ENCODE data around the gene PRDM16.

PRDM16 gene

DNA sequence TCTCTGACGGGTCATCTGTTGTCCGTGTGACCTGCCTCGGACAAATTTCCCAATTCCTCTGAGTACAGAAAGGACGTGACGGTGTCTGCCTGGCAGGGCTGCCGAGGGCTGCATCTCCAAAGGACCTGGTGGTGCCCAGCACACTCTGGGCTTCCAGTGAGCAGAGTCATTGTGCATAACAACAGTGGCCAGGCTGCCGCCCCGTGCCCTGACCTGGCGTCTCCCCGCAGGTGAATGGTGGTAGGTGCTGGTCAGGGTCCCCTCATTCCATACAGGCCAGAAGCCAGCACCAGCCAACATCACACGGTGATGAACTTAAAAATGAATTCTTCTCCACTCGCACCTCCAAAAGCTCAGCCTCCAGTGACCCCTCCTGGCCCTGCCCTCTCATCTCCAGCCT lies 28.2 kb downstream of the PRDM16 start:
- Histone ChIP-seq H3K27me3 (ENCODE audit: control insufficient read depth, insufficient read depth, low read length) (no peaks in the 10 kb centered on the region), H3K4me1 (ENCODE audit: control insufficient read depth, insufficient read depth, low read length) (peaks cover 12% of the 10 kb centered on the region), H3K4me3 (ENCODE audit: low read length) (no peak overlapping the region), H3K9me3 (ENCODE audit: control insufficient read depth, low read length) (no peaks in the 10 kb centered on the region), H3K9ac (ENCODE audit: low read length) (no peak overlapping the region), H3K36me3 (ENCODE audit: control insufficient read depth, insufficient read depth, low read length) (no peaks in the 10 kb centered on the region)

DNA sequence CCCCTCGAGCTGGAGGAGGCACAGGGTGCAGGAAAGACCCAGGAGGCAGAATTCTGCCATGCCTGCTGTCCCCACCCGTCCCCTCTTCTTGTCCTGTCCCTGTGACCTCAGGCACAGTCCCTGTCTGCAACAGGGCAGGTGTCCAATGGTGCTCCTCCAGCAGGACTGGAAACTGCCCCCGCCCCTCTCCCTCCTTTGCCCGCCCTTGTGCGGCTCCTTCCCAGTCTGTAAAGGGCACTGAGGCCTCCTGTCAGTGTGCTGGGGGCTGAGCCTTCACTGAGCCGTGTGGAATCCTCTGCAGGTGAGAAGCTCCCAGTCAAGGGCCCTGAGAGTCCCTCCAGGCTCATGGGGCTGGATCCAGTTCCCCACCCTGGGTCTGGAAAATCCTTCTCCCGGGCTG lies 28.9 kb downstream of the PRDM16 start:
- Histone ChIP-seq H3K9ac (ENCODE audit: low read length) (no peak overlapping the region), H3K36me3 (ENCODE audit: control insufficient read depth, insufficient read depth, low read length) (no peaks in the 10 kb centered on the region), H3K9me3 (ENCODE audit: control insufficient read depth, low read length) (no peaks in the 10 kb centered on the region), H3K27me3 (ENCODE audit: control insufficient read depth, insufficient read depth, low read length) (no peaks in the 10 kb centered on the region), H3K4me1 (ENCODE audit: control insufficient read depth, insufficient read depth, low read length) (peaks cover 12% of the 10 kb centered on the region), H3K4me3 (ENCODE audit: low read length) (no peak overlapping the region)

GRCh38 chr1:3099861-3100260 lies 30.9 kb downstream of the PRDM16 start:
- H3K4me1 ChIP-seq (ENCODE audit: control insufficient read depth, insufficient read depth, low read length): no peaks in the 10 kb centered on the region

GRCh38 chr1:3101124-3101939 lies 32.3 kb downstream of the PRDM16 start:
- Histone ChIP-seq H3K36me3 (ENCODE audit: control insufficient read depth, insufficient read depth, low read length) (no peaks in the 10 kb centered on the region), H3K4me3 (ENCODE audit: low read length) (no peak overlapping the region), H3K9ac (ENCODE audit: low read length) (no peak overlapping the region), H3K27me3 (ENCODE audit: control insufficient read depth, insufficient read depth, low read length) (no peaks in the 10 kb centered on the region), H3K9me3 (ENCODE audit: control insufficient read depth, low read length) (no peaks in the 10 kb centered on the region), H3K4me1 (ENCODE audit: control insufficient read depth, insufficient read depth, low read length) (no peaks in the 10 kb centered on the region)

More at GRCh38 chr1:3099861-3100260, 30.9 kb downstream of the PRDM16 start:
- Histone ChIP-seq H3K9me3 (ENCODE audit: control insufficient read depth, low read length) (no peaks in the 10 kb centered on the region), H3K27me3 (ENCODE audit: control insufficient read depth, insufficient read depth, low read length) (no peaks in the 10 kb centered on the region), H3K36me3 (ENCODE audit: control insufficient read depth, insufficient read depth, low read length) (no peaks in the 10 kb centered on the region), H3K9ac (ENCODE audit: low read length) (no peak overlapping the region), H3K4me3 (ENCODE audit: low read length) (no peak overlapping the region)

GRCh38 chr1:3102641-3103040 lies 33.6 kb downstream of the PRDM16 start:
- no peaks in the 10 kb centered on the region for H3K36me3 ChIP-seq (ENCODE audit: control insufficient read depth, insufficient read depth, low read length)
- H3K4me3 ChIP-seq (ENCODE audit: low read length): no peak overlapping the region
- no peak overlapping the region for H3K9ac ChIP-seq (ENCODE audit: low read length)
- H3K4me1 ChIP-seq (ENCODE audit: control insufficient read depth, insufficient read depth, low read length): no peaks in the 10 kb centered on the region
- H3K27me3 ChIP-seq (ENCODE audit: control insufficient read depth, insufficient read depth, low read length): no peaks in the 10 kb centered on the region
- H3K9me3 ChIP-seq (ENCODE audit: control insufficient read depth, low read length): no peaks in the 10 kb centered on the region

GRCh38 chr1:3103967-3104677 lies 35.1 kb downstream of the PRDM16 start:
- Histone ChIP-seq H3K27me3 (ENCODE audit: control insufficient read depth, insufficient read depth, low read length) (no peaks in the 10 kb centered on the region), H3K9me3 (ENCODE audit: control insufficient read depth, low read length) (no peaks in the 10 kb centered on the region), H3K4me3 (ENCODE audit: low read length) (no peak overlapping the region), H3K4me1 (ENCODE audit: control insufficient read depth, insufficient read depth, low read length) (no peaks in the 10 kb centered on the region), H3K36me3 (ENCODE audit: control insufficient read depth, insufficient read depth, low read length) (no peaks in the 10 kb centered on the region), H3K9ac (ENCODE audit: low read length) (no peak overlapping the region)

DNA sequence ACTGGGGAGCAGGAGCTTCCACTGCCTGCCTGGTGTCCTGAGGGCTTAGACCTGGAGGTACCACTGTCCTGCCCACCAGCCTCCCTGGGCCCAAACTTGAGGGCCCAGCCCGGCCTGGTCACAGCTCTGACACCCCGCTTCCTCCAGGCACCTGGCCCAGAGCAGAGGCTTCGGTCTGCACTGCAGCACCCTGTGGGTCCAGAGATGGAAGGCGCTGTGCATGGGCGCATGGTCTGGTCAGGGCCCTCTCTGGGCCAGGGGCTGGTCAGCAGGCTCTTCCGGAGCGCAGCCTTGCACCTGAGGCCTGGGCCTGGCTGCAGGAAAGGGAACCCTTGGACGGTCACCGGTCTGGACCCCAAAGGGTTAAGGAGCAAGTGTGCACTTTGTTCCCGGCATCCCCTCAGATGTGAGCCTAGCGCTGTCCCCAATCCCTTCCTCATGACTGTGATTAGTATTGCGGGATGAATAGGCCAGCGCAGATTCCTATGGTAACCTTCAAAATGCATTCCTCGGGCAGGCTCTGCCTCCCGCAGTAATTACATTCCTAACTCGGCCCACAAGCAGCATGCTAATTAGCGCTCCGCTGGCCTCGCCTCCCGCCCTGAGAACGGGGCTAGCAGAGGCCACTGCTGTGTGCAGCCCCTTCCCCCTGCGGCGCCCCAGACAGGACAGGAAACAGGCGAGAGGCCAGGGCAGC lies 36.3 kb downstream of the PRDM16 start:
- Histone ChIP-seq H3K9ac (ENCODE audit: low read length) (no peak overlapping the region), H3K4me1 (ENCODE audit: control insufficient read depth, insufficient read depth, low read length) (no peaks in the 10 kb centered on the region), H3K27me3 (ENCODE audit: control insufficient read depth, insufficient read depth, low read length) (no peaks in the 10 kb centered on the region), H3K9me3 (ENCODE audit: control insufficient read depth, low read length) (no peaks in the 10 kb centered on the region), H3K36me3 (ENCODE audit: control insufficient read depth, insufficient read depth, low read length) (no peaks in the 10 kb centered on the region), H3K4me3 (ENCODE audit: low read length) (no peak overlapping the region)

DNA sequence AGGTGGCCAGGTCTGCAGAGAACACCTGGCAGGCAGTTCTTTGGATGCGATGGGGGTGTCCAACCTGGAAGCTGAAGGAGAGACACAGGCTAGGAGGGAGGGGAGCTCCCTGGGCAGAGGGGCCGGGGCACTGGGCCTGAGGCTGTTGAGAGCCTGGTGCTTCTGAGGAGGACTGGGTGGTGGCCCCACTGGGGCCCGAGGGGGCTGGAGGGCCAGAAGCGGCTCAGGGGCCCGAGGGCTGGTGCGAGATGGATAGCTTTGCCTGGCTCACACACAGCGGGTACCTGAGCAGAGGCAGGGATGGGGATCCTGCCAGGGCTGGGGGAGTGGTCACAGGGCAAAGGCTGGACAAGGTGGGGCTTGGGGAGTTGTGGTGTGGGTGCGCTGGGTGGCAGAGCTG lies 37.2 kb downstream of the PRDM16 start:
- H3K4me3 ChIP-seq (ENCODE audit: low read length): no peak overlapping the region
- no peaks in the 10 kb centered on the region for H3K36me3 ChIP-seq (ENCODE audit: control insufficient read depth, insufficient read depth, low read length)
- no peaks in the 10 kb centered on the region for H3K27me3 ChIP-seq (ENCODE audit: control insufficient read depth, insufficient read depth, low read length)
- H3K9ac ChIP-seq (ENCODE audit: low read length): no peak overlapping the region
- no peaks in the 10 kb centered on the region for H3K9me3 ChIP-seq (ENCODE audit: control insufficient read depth, low read length)
- H3K4me1 ChIP-seq (ENCODE audit: control insufficient read depth, insufficient read depth, low read length): no peaks in the 10 kb centered on the region

- no peaks in the 10 kb centered on the region for H3K4me1 ChIP-seq (ENCODE audit: control insufficient read depth, insufficient read depth, low read length)
- H3K36me3 ChIP-seq (ENCODE audit: control insufficient read depth, insufficient read depth, low read length): no peaks in the 10 kb centered on the region
- H3K9ac ChIP-seq (ENCODE audit: low read length): no peak overlapping the region
- no peaks in the 10 kb centered on the region for H3K9me3 ChIP-seq (ENCODE audit: control insufficient read depth, low read length)
- no peaks in the 10 kb centered on the region for H3K27me3 ChIP-seq (ENCODE audit: control insufficient read depth, insufficient read depth, low read length)
- no peak overlapping the region for H3K4me3 ChIP-seq (ENCODE audit: low read length)
These were observed 38.2 kb downstream of the PRDM16 start for GRCh38 chr1:3107201-3107600.

GRCh38 chr1:3109355-3109754 lies 40.4 kb downstream of the PRDM16 start:
- Histone ChIP-seq H3K4me3 (ENCODE audit: low read length) (no peak overlapping the region), H3K9ac (ENCODE audit: low read length) (no peak overlapping the region), H3K36me3 (ENCODE audit: control insufficient read depth, insufficient read depth, low read length) (no peaks in the 10 kb centered on the region), H3K9me3 (ENCODE audit: control insufficient read depth, low read length) (no peaks in the 10 kb centered on the region), H3K4me1 (ENCODE audit: control insufficient read depth, insufficient read depth, low read length) (peaks cover 3% of the 10 kb centered on the region), H3K27me3 (ENCODE audit: control insufficient read depth, insufficient read depth, low read length) (no peaks in the 10 kb centered on the region)

GRCh38 chr1:3111348-3112021 lies 42.5 kb downstream of the PRDM16 start:
- H3K9me3 ChIP-seq (ENCODE audit: control insufficient read depth, low read length): no peaks in the 10 kb centered on the region
- no peaks in the 10 kb centered on the region for H3K36me3 ChIP-seq (ENCODE audit: control insufficient read depth, insufficient read depth, low read length)
- H3K4me3 ChIP-seq (ENCODE audit: low read length): no peak overlapping the region
- peaks cover 19% of the 10 kb centered on the region for H3K4me1 ChIP-seq (ENCODE audit: control insufficient read depth, insufficient read depth, low read length)
- no peak overlapping the region for H3K9ac ChIP-seq (ENCODE audit: low read length)
- no peaks in the 10 kb centered on the region for H3K27me3 ChIP-seq (ENCODE audit: control insufficient read depth, insufficient read depth, low read length)
